ENCODE measurements around the gene P4HA3. TPM values are rescaled to one million over a fixed set of nuclear protein-coding genes. Genes with fewer than 3 reads are reported as not detected.
"Not testable (repeated sequence)": the region's sequence is repeated elsewhere in the genome, so short reads cannot be mapped to it uniquely, and the experiment has no call there.

P4HA3 gene
- total RNA-seq, 1 donor from 2014 or later, result not detected

- H3K4me1 Mint-ChIP-seq, result no peaks in the 10 kb centered on the region
- no peak overlapping the region for H3K4me3 Mint-ChIP-seq
- no peak overlapping the region for H3K27ac Mint-ChIP-seq (ENCODE audit: unreplicated experiment)
- no peaks in the 10 kb centered on the region for H3K9me3 Mint-ChIP-seq
- DNase-seq (ENCODE audit: low read depth, low spot score), result no peak
- H3K36me3 Mint-ChIP-seq (ENCODE audit: low read depth), result peaks cover 5% of the 10 kb centered on the region
- TF ChIP-seq CTCF (conservative IDR thresholded peaks at IDR 0.05), result no peak
- H3K27me3 Mint-ChIP-seq (ENCODE audit: low read depth), result no peaks in the 10 kb centered on the region
Measured at GRCh38 chr11:74345420-74345819, 34.0 kb upstream of the P4HA3 start.

GRCh38 chr11:74341921-74342320 lies 30.5 kb upstream of the P4HA3 start:
- Mint-ChIP-seq H3K9me3 (no peaks in the 10 kb centered on the region), H3K4me3 (no peak overlapping the region), H3K27me3 (ENCODE audit: low read depth) (no peaks in the 10 kb centered on the region), H3K27ac (ENCODE audit: unreplicated experiment) (no peak overlapping the region), H3K4me1 (no peaks in the 10 kb centered on the region), H3K36me3 (ENCODE audit: low read depth) (peaks cover 10% of the 10 kb centered on the region)
- no peak for TF ChIP-seq CTCF (conservative IDR thresholded peaks at IDR 0.05)
- DNase-seq (ENCODE audit: low read depth, low spot score), result no peak

- Mint-ChIP-seq H3K9me3 (no peaks in the 10 kb centered on the region), H3K27ac (ENCODE audit: unreplicated experiment) (no peak overlapping the region), H3K36me3 (ENCODE audit: low read depth) (peaks cover 10% of the 10 kb centered on the region), H3K27me3 (ENCODE audit: low read depth) (no peaks in the 10 kb centered on the region), H3K4me1 (no peaks in the 10 kb centered on the region), H3K4me3 (no peak overlapping the region)
- no peak for DNase-seq (ENCODE audit: low read depth, low spot score)
- no peak for TF ChIP-seq CTCF (conservative IDR thresholded peaks at IDR 0.05)
Measured at GRCh38 chr11:74339619-74340018, 28.2 kb upstream of the P4HA3 start.

- Mint-ChIP-seq H3K9me3 (no peaks in the 10 kb centered on the region), H3K27me3 (ENCODE audit: low read depth) (no peaks in the 10 kb centered on the region), H3K27ac (ENCODE audit: unreplicated experiment) (no peak overlapping the region), H3K36me3 (ENCODE audit: low read depth) (peaks cover 10% of the 10 kb centered on the region), H3K4me3 (no peak overlapping the region), H3K4me1 (no peaks in the 10 kb centered on the region)
- no peak for DNase-seq (ENCODE audit: low read depth, low spot score)
- no peak for TF ChIP-seq CTCF (conservative IDR thresholded peaks at IDR 0.05)
Measured at GRCh38 chr11:74338963-74339362, 27.5 kb upstream of the P4HA3 start.

- H3K9me3 Mint-ChIP-seq, result no peaks in the 10 kb centered on the region
- H3K4me3 Mint-ChIP-seq, result no peak overlapping the region
- peaks cover 4% of the 10 kb centered on the region for H3K36me3 Mint-ChIP-seq (ENCODE audit: low read depth)
- DNase-seq (ENCODE audit: low read depth, low spot score), result no peak
- no peak overlapping the region for H3K27ac Mint-ChIP-seq (ENCODE audit: unreplicated experiment)
- no peak for TF ChIP-seq CTCF (conservative IDR thresholded peaks at IDR 0.05)
- H3K27me3 Mint-ChIP-seq (ENCODE audit: low read depth), result no peaks in the 10 kb centered on the region
- H3K4me1 Mint-ChIP-seq, result no peaks in the 10 kb centered on the region
Measured at GRCh38 chr11:74333193-74333592, 21.8 kb upstream of the P4HA3 start.

GRCh38 chr11:74332291-74332690 lies 20.9 kb upstream of the P4HA3 start:
- Mint-ChIP-seq H3K4me1 (no peaks in the 10 kb centered on the region), H3K27me3 (ENCODE audit: low read depth) (no peaks in the 10 kb centered on the region), H3K36me3 (ENCODE audit: low read depth) (peaks cover 8% of the 10 kb centered on the region), H3K4me3 (no peak overlapping the region), H3K27ac (ENCODE audit: unreplicated experiment) (no peak overlapping the region), H3K9me3 (peaks cover 2% of the 10 kb centered on the region)
- no peak for TF ChIP-seq CTCF (conservative IDR thresholded peaks at IDR 0.05)
- DNase-seq (ENCODE audit: low read depth, low spot score), result no peak

- not testable (repeated sequence) for DNase-seq (ENCODE audit: low read depth, low spot score)
Measured at GRCh38 chr11:74331000-74331399, 19.6 kb upstream of the P4HA3 start.

More at GRCh38 chr11:74331000-74331399, 19.6 kb upstream of the P4HA3 start:
- not testable (repeated sequence) for H3K27ac Mint-ChIP-seq (ENCODE audit: unreplicated experiment); H3K4me3 Mint-ChIP-seq; H3K9me3 Mint-ChIP-seq; H3K27me3 Mint-ChIP-seq (ENCODE audit: low read depth)
- Mint-ChIP-seq H3K36me3 (ENCODE audit: low read depth) (peaks cover 16% of the 10 kb centered on the region), H3K4me1 (peaks cover 13% of the 10 kb centered on the region)

All from neural crest cell (in vitro differentiated cells).